K562 (cell line): ENCODE data around the gene HOXD12. TPM values are rescaled to one million over a fixed set of nuclear protein-coding genes. Genes with fewer than 3 reads are reported as not detected.
A peak's percentile ranks its signal among the peaks of the same experiment; 100 is the strongest.

Experiments
- BRD4 ChIP-seq: fragments of 200-600 bp; sonication (generic); IDR thresholded peaks from 2 replicates; pipeline ENCODE4 v1.6.1; 2017; ENCODE audit warnings: inconsistent platforms
- ESRRA ChIP-seq: fragments of 450-650 bp; IDR thresholded peaks from 2 replicates; pipeline ENCODE4 v1.6.1; 2014; ENCODE audit warnings: low read depth, mild to moderate bottlenecking, moderate library complexity, borderline replicate concordance
- FUS ChIP-seq: fragments of 200-400 bp; formaldehyde crosslinking; optimal IDR thresholded peaks from 2 replicates; pipeline ENCODE3; 2017; ENCODE audit warnings: low read depth, low read length
- MEIS2 ChIP-seq: fragments of 450-650 bp; IDR thresholded peaks from 2 replicates; pipeline ENCODE4 v1.6.1; 2014; ENCODE audit warnings: mild to moderate bottlenecking; ENCODE audit not compliant: partially characterized antibody
- SRSF3 ChIP-seq: fragments of 200-400 bp; formaldehyde crosslinking; IDR thresholded peaks from 2 replicates; pipeline ENCODE4 v1.6.1; 2016; ENCODE audit warnings: mild to moderate bottlenecking, low read length, moderate library complexity; ENCODE audit not compliant: insufficient read depth
- XRCC5 ChIP-seq: fragments of 200-400 bp; formaldehyde crosslinking; IDR thresholded peaks from 2 replicates; pipeline ENCODE4 v1.6.1; 2017; ENCODE audit warnings: low read depth, mild to moderate bottlenecking, low read length
- ZFP36 ChIP-seq: fragments of 150-350 bp; IDR thresholded peaks from 2 replicates; pipeline ENCODE4 v1.6.1; 2018; ENCODE audit warnings: low read length, low read depth; ENCODE audit not compliant: partially characterized antibody
- ZNF212 ChIP-seq: fragments of 450-650 bp; formaldehyde crosslinking; IDR thresholded peaks from 2 replicates; pipeline ENCODE4 v1.4.0; 2020; ENCODE audit warnings: mild to moderate bottlenecking
- ZNF41 ChIP-seq: fragments of 250-450 bp; sonication (Bioruptor Pico); conservative IDR thresholded peaks from 2 replicates; pipeline ENCODE4 v1.4.0; 2020; ENCODE audit warnings: mild to moderate bottlenecking
- ZNF766 ChIP-seq: fragments of 200-800 bp; sonication (Bioruptor generic); conservative IDR thresholded peaks from 2 replicates; pipeline ENCODE4 v1.6.1; 2016; ENCODE audit warnings: missing genetic modification characterization, missing compliant biosample characterization
- polyA plus RNA-seq, 8 experiments: library from polyadenylated mRNA; depleted of rRNA in 4 of 8; stranded (reverse) in 5 of 8; unstranded in 3 of 8; fragments of >200 nt; fragmentation: Nextera tagmentation in 2 of 8; fragmentation: Illumina TruSeq in 1 of 8; extraction: Ambion mirVana in 2 of 8; extraction: Trizol in 1 of 8; gene quantifications; 2 replicates each; pipeline versions ENCODE4 v1.2.1 to v1.2.3, GENCODE V29; 2011 to 2014; ENCODE audit warnings: inconsistent platforms in 1 of 8, missing spikeins in 1 of 8
- total RNA-seq, 7 experiments: library from RNA; depleted of rRNA in 6 of 7; stranded (reverse); fragments of >200 nt in 6 of 7; fragmentation: Illumina TruSeq in 2 of 7; extraction: Trizol in 2 of 7; gene quantifications; 2 replicates each; pipeline versions ENCODE4 v1.2.1 to v1.2.3, GENCODE V29; 2011 to 2021; ENCODE audit warnings: low replicate concordance in 1 of 7
- TF ChIP-seq, protein P1 (sequence below): sonication (generic); formaldehyde crosslinking; IDR thresholded peaks from 2 replicates; pipeline ENCODE4 v1.8.0; 2023; ENCODE audit warnings: missing genetic modification reagents, mild to moderate bottlenecking, borderline replicate concordance
- TF ChIP-seq, protein P2 (sequence below): fragments of 450-650 bp; IDR thresholded peaks from 2 replicates; pipeline ENCODE4 v1.6.1; 2018; ENCODE audit warnings: mild to moderate bottlenecking, low read depth; ENCODE audit not compliant: partially characterized antibody
- TF ChIP-seq, protein P3 (sequence below): fragments of 250-450 bp; sonication (Bioruptor Pico); IDR thresholded peaks from 2 replicates; pipeline ENCODE4 v1.4.0; 2020
- TF ChIP-seq, protein P4 (sequence below): fragments of 200-800 bp; sonication (Bioruptor generic); IDR thresholded peaks from 2 replicates; pipeline ENCODE4 v1.6.1; 2017; ENCODE audit warnings: missing genetic modification characterization, missing compliant biosample characterization

The HOXD12 gene
- total and polyA plus RNA-seq, 9 of the 15 experiments (the other 6 are each of a cell fraction or from before 2014, with no cell fraction given) = not detected

DNA sequence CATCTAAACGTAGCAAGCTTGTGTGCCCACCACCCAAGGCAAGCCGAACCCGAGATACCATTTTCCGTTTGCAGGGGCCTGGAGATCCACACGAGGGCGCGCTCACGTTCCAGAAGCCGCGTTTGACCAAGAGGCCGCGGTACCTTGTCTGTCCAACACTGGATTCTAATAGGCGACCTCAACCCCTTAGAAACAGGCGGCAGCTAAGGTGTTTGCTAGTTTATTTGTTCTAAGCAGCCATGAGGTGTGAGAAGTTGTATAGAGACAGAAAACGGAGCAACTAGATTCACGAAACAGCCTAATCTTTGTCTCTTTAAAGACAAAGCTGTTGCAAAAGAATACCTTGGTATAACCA is 11.7 kb downstream of the HOXD12 start (continued):
- TF ChIP-seq, protein P1, sequence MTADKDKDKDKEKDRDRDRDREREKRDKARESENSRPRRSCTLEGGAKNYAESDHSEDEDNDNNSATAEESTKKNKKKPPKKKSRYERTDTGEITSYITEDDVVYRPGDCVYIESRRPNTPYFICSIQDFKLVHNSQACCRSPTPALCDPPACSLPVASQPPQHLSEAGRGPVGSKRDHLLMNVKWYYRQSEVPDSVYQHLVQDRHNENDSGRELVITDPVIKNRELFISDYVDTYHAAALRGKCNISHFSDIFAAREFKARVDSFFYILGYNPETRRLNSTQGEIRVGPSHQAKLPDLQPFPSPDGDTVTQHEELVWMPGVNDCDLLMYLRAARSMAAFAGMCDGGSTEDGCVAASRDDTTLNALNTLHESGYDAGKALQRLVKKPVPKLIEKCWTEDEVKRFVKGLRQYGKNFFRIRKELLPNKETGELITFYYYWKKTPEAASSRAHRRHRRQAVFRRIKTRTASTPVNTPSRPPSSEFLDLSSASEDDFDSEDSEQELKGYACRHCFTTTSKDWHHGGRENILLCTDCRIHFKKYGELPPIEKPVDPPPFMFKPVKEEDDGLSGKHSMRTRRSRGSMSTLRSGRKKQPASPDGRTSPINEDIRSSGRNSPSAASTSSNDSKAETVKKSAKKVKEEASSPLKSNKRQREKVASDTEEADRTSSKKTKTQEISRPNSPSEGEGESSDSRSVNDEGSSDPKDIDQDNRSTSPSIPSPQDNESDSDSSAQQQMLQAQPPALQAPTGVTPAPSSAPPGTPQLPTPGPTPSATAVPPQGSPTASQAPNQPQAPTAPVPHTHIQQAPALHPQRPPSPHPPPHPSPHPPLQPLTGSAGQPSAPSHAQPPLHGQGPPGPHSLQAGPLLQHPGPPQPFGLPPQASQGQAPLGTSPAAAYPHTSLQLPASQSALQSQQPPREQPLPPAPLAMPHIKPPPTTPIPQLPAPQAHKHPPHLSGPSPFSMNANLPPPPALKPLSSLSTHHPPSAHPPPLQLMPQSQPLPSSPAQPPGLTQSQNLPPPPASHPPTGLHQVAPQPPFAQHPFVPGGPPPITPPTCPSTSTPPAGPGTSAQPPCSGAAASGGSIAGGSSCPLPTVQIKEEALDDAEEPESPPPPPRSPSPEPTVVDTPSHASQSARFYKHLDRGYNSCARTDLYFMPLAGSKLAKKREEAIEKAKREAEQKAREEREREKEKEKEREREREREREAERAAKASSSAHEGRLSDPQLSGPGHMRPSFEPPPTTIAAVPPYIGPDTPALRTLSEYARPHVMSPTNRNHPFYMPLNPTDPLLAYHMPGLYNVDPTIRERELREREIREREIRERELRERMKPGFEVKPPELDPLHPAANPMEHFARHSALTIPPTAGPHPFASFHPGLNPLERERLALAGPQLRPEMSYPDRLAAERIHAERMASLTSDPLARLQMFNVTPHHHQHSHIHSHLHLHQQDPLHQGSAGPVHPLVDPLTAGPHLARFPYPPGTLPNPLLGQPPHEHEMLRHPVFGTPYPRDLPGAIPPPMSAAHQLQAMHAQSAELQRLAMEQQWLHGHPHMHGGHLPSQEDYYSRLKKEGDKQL (CRISPR knock-in tag) = no peak
- TF ChIP-seq ZNF212 (CRISPR knock-in tag) (no peak), ESRRA (no peak), ZFP36 (peak; percentile 34), BRD4 (no peak), XRCC5 (0 out of 2 replicates have a peak, but pooled peaks have one; percentile 42), ZNF766 (CRISPR knock-in tag) (no peak), ZNF41 (CRISPR knock-in tag) (no peak), MEIS2 (no peak), SRSF3 (no peak), FUS (no peak)
- TF ChIP-seq, protein P2, sequence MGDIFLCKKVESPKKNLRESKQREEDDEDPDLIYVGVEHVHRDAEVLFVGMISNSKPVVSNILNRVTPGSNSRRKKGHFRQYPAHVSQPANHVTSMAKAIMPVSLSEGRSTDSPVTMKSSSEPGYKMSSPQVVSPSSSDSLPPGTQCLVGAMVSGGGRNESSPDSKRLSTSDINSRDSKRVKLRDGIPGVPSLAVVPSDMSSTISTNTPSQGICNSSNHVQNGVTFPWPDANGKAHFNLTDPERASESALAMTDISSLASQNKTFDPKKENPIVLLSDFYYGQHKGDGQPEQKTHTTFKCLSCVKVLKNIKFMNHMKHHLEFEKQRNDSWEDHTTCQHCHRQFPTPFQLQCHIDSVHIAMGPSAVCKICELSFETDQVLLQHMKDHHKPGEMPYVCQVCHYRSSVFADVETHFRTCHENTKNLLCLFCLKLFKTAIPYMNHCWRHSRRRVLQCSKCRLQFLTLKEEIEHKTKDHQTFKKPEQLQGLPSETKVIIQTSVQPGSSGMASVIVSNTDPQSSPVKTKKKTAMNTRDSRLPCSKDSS = no peak
- TF ChIP-seq, protein P3, sequence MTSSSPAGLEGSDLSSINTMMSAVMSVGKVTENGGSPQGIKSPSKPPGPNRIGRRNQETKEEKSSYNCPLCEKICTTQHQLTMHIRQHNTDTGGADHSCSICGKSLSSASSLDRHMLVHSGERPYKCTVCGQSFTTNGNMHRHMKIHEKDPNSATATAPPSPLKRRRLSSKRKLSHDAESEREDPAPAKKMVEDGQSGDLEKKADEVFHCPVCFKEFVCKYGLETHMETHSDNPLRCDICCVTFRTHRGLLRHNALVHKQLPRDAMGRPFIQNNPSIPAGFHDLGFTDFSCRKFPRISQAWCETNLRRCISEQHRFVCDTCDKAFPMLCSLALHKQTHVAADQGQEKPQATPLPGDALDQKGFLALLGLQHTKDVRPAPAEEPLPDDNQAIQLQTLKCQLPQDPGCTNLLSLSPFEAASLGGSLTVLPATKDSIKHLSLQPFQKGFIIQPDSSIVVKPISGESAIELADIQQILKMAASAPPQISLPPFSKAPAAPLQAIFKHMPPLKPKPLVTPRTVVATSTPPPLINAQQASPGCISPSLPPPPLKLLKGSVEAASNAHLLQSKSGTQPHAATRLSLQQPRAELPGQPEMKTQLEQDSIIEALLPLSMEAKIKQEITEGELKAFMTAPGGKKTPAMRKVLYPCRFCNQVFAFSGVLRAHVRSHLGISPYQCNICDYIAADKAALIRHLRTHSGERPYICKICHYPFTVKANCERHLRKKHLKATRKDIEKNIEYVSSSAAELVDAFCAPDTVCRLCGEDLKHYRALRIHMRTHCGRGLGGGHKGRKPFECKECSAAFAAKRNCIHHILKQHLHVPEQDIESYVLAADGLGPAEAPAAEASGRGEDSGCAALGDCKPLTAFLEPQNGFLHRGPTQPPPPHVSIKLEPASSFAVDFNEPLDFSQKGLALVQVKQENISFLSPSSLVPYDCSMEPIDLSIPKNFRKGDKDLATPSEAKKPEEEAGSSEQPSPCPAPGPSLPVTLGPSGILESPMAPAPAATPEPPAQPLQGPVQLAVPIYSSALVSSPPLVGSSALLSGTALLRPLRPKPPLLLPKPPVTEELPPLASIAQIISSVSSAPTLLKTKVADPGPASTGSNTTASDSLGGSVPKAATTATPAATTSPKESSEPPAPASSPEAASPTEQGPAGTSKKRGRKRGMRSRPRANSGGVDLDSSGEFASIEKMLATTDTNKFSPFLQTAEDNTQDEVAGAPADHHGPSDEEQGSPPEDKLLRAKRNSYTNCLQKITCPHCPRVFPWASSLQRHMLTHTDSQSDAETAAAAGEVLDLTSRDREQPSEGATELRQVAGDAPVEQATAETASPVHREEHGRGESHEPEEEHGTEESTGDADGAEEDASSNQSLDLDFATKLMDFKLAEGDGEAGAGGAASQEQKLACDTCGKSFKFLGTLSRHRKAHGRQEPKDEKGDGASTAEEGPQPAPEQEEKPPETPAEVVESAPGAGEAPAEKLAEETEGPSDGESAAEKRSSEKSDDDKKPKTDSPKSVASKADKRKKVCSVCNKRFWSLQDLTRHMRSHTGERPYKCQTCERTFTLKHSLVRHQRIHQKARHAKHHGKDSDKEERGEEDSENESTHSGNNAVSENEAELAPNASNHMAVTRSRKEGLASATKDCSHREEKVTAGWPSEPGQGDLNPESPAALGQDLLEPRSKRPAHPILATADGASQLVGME = no peak
- TF ChIP-seq, protein P4, sequence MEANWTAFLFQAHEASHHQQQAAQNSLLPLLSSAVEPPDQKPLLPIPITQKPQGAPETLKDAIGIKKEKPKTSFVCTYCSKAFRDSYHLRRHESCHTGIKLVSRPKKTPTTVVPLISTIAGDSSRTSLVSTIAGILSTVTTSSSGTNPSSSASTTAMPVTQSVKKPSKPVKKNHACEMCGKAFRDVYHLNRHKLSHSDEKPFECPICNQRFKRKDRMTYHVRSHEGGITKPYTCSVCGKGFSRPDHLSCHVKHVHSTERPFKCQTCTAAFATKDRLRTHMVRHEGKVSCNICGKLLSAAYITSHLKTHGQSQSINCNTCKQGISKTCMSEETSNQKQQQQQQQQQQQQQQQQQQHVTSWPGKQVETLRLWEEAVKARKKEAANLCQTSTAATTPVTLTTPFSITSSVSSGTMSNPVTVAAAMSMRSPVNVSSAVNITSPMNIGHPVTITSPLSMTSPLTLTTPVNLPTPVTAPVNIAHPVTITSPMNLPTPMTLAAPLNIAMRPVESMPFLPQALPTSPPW (CRISPR knock-in tag) = no peak
